CD4-positive, CD25-positive, alpha-beta regulatory T cell (primary cell): ENCODE measurements around the gene ODF2L. TPM values are rescaled to one million over a fixed set of nuclear protein-coding genes. Genes with fewer than 3 reads are reported as not detected.

Source experiments
- ATAC-seq, 2 donors: fragments of 150-1000 bp; cut with Tn5 transposase; one replicate each; pipeline ENCODE4 v1.10.0; 2021; ENCODE audit warnings: low read depth in 2 of 2, moderate number of reproducible peaks in 2 of 2, moderate library complexity in 1 of 2
- DNase-seq, 3 donors: peaks; one replicate each; pipeline versions ENCODE4 v3.0.0 to v3.0.0-alpha.2; 2012 to 2022; ENCODE audit warnings: mixed read lengths in 1 of 3
- H3K27ac ChIP-seq: one replicate; pipeline ENCODE4 v1.7.0; 2013; ENCODE audit warnings: mild to moderate bottlenecking, low read length; ENCODE audit not compliant: insufficient read depth, poor library complexity, severe bottlenecking
- H3K27me3 ChIP-seq: one replicate; pipeline ENCODE4 v1.7.0; 2013; ENCODE audit warnings: low read length; ENCODE audit not compliant: control insufficient read depth, insufficient read depth
- H3K36me3 ChIP-seq: one replicate; pipeline ENCODE4 v1.7.0; 2013; ENCODE audit warnings: mild to moderate bottlenecking, low read length, moderate library complexity; ENCODE audit not compliant: control insufficient read depth, insufficient read depth
- H3K4me1 ChIP-seq: 2 replicates; pipeline ENCODE4 v1.7.0; 2013; ENCODE audit warnings: mild to moderate bottlenecking, low read length; ENCODE audit not compliant: insufficient read depth, control insufficient read depth, poor library complexity, severe bottlenecking
- H3K4me3 ChIP-seq: one replicate; pipeline ENCODE4 v1.7.0; 2013; ENCODE audit warnings: low read depth, mild to moderate bottlenecking, low read length, moderate library complexity
- H3K9me3 ChIP-seq, 2 experiments: 1 replicate in 1 of 2; 2 replicates in 1 of 2; pipeline ENCODE4 v1.7.0; 2013; ENCODE audit warnings: low read length in 2 of 2, mild to moderate bottlenecking in 1 of 2, moderate library complexity in 1 of 2; ENCODE audit not compliant: control insufficient read depth in 2 of 2
- H3K27ac Mint-ChIP-seq, 3 donors: one replicate each; pipeline ENCODE4 v1.8.0; 2020 to 2022; ENCODE audit warnings: mild to moderate bottlenecking in 3 of 3, mixed read lengths in 3 of 3, moderate library complexity in 2 of 3
- H3K27me3 Mint-ChIP-seq: one replicate; pipeline ENCODE4 v1.8.0; 2022; ENCODE audit warnings: mild to moderate bottlenecking, mixed read lengths
- H3K36me3 Mint-ChIP-seq: one replicate; pipeline ENCODE4 v1.8.0; 2020; ENCODE audit warnings: mixed read lengths
- H3K4me1 Mint-ChIP-seq, 4 donors: one replicate each; pipeline ENCODE4 v1.8.0; 2020 to 2022; ENCODE audit warnings: mixed read lengths in 4 of 4, mild to moderate bottlenecking in 1 of 4
- H3K4me3 Mint-ChIP-seq, 4 donors: one replicate each; pipeline ENCODE4 v1.8.0; 2020 to 2022; ENCODE audit warnings: mild to moderate bottlenecking in 4 of 4, mixed read lengths in 4 of 4, moderate library complexity in 3 of 4
- H3K9me3 Mint-ChIP-seq, 7 donors: one replicate each; pipeline ENCODE4 v1.8.0; 2020 to 2022; ENCODE audit warnings: mixed read lengths in 7 of 7, mild to moderate bottlenecking in 3 of 7, moderate library complexity in 2 of 7
- polyA plus RNA-seq, 4 donors: library from polyadenylated mRNA; unstranded; fragments of 300-500 nt; fragmentation: Illumina TruSeq; gene quantifications; one replicate each; pipeline ENCODE4 v1.2.3, GENCODE V29; 2021
- total RNA-seq: library from RNA; stranded (reverse); gene quantifications from one replicate; pipeline ENCODE4 v1.2.3, GENCODE V29; 2022

Gene ODF2L
- total and polyA plus RNA-seq, 5 donors from 2014 or later = 38.4 to 92.1 (median 47.6) TPM

DNA sequence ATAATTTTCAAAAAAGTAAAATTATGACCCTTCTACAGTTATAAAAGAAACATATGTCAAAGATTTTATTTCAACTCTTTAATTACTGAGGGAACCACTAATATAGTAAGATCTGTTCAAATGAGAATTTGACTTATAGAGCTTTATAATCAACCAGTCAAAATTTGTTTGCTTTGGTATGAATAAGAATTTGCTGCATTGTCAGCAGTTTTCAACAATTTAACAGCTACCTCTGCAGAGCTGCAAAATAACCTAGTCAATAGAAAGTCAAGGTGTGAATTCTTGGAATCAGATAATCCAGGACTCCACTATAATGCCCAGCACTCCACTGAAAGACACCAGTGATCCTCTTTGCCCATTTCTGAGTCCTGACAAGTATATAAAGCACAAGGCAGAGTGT, 78.2 kb downstream of the ODF2L start:
- no peak overlapping the region for H3K27ac Mint-ChIP-seq
- H3K9me3 Mint-ChIP-seq = no peaks in the 10 kb centered on the region
- H3K4me1 Mint-ChIP-seq = no peaks in the 10 kb centered on the region
- Histone ChIP-seq H3K27ac (no peak overlapping the region), H3K4me3 (no peak overlapping the region), H3K36me3 (no peaks in the 10 kb centered on the region), H3K9me3 (no peaks in the 10 kb centered on the region), H3K4me1 (no peaks in the 10 kb centered on the region), H3K27me3 (no peaks in the 10 kb centered on the region)
- DNase-seq = no peak
- peaks cover 7% of the 10 kb centered on the region for H3K27me3 Mint-ChIP-seq
- no peak for ATAC-seq
- no peaks in the 10 kb centered on the region for H3K36me3 Mint-ChIP-seq
- H3K4me3 Mint-ChIP-seq = no peak overlapping the region

DNA sequence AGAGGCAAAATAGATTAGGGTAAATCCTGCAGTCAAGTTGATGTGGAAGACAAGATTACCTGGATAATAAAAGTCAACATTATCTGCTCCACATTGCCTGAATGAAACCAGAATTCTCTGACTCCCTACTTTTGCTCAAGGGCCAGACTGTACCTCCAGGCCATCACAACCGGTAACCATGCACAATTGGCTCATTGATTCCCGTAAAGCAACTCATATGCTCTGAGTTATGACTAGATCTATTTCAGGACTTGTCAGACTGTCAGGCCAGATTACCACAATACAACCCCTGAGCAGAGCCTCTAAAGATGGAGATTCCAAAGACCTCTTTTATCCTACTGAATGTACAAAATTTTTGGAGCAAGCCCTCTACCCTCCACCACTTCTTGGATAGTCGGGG, 90.4 kb downstream of the ODF2L start:
- Histone ChIP-seq H3K4me3 (no peak overlapping the region), H3K27ac (no peak overlapping the region), H3K9me3 (no peaks in the 10 kb centered on the region), H3K27me3 (peaks cover 3% of the 10 kb centered on the region), H3K4me1 (no peaks in the 10 kb centered on the region), H3K36me3 (no peaks in the 10 kb centered on the region)
- no peak for ATAC-seq
- no peak for DNase-seq
- H3K36me3 Mint-ChIP-seq = no peaks in the 10 kb centered on the region
- peaks cover 0 to 12% (median 3%) of the 10 kb centered on the region in 7 donors for H3K9me3 Mint-ChIP-seq
- no peaks in the 10 kb centered on the region for H3K27me3 Mint-ChIP-seq
- no peak overlapping the region for H3K4me3 Mint-ChIP-seq
- no peak overlapping the region for H3K27ac Mint-ChIP-seq
- no peaks in the 10 kb centered on the region for H3K4me1 Mint-ChIP-seq

DNA sequence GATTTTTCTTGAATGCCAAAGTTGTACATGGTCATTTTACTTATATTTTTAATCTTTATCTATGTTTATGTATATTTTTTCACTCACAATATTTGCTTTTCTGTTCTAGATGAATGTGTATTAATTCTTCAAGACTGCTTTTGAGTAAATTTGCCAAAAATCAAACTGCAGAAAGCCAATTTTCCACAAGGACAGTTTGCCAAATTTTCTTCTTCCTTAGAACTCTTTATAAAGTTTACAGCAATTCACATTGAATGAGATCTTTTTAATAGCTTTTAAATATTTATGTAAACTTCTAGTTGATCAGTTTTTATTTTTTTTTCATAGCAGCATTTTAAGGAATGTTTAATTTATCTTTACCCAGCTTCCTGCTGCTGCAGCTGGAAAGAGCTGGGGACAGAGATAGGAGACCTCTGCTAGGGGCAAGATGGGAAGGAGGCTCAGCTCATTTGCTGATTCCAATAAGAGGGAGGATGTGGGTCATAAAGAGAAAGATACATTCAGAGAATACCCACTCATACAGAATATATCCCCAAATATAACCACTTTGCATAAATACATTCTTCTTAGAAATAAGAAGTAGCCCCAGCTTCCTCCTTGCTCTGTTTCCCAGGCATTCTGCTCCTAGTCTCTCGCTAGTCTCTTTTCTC, 93.0 kb downstream of the ODF2L start:
- no peaks in the 10 kb centered on the region for H3K4me1 Mint-ChIP-seq
- H3K27me3 Mint-ChIP-seq = peaks cover 4% of the 10 kb centered on the region
- Histone ChIP-seq H3K36me3 (no peaks in the 10 kb centered on the region), H3K4me3 (no peak overlapping the region), H3K4me1 (no peaks in the 10 kb centered on the region), H3K27ac (no peak overlapping the region), H3K27me3 (peaks cover 3% of the 10 kb centered on the region), H3K9me3 (no peaks in the 10 kb centered on the region)
- peaks cover 3 to 23% (median 6%) of the 10 kb centered on the region in 7 donors for H3K9me3 Mint-ChIP-seq
- ATAC-seq (no peak), DNase-seq (no peak)
- no peaks in the 10 kb centered on the region for H3K36me3 Mint-ChIP-seq
- no peak overlapping the region for H3K4me3 Mint-ChIP-seq
- H3K27ac Mint-ChIP-seq = no peak overlapping the region

Other genes starting within 250 kb of the ODF2L start
- gene COL24A1, start 239.6 kb downstream of the ODF2L start, total RNA-seq = 0.32 TPM
- not detected for gene COL24A1, start 239.6 kb downstream of the ODF2L start, polyA plus RNA-seq
- not detected for gene CLCA2, start 27.8 kb upstream of the ODF2L start, total RNA-seq
- gene CLCA2, start 27.8 kb upstream of the ODF2L start, polyA plus RNA-seq = not detected
- not detected for gene CLCA1, start 72.6 kb upstream of the ODF2L start, total RNA-seq
- gene CLCA1, start 72.6 kb upstream of the ODF2L start, polyA plus RNA-seq = not detected
- not detected for gene CLCA4, start 150.8 kb upstream of the ODF2L start, total RNA-seq
- gene CLCA4, start 150.8 kb upstream of the ODF2L start, polyA plus RNA-seq = not detected